A549 (cell line): ENCODE results near the gene ACAD9. TPM values are rescaled to one million over a fixed set of nuclear protein-coding genes. Genes with fewer than 3 reads are reported as not detected.

Experiments used
- ATAC-seq, 2 experiments: fragments of 200-7000 bp in 1 of 2; fragments of >200 bp in 1 of 2; cut with Nextera tagmentation in 1 of 2; cut with Tn5 transposase in 1 of 2; 3 replicates each; pipeline versions ENCODE4 v1.8.0 to v1.9.1; 2018 to 2020; ENCODE audit warnings: mild to moderate bottlenecking in 1 of 2, moderate library complexity in 1 of 2
- CTCF ChIA-PET: fragments of 300-600 bp; sonication (Branson Sonifier 250); formaldehyde crosslinking; extraction: SDS; loops from one replicate; lab custom pipeline; 2021; ENCODE audit warnings: antibody characterized with exemption, inconsistent platforms; lab: Yijun Ruan, JAX
- POLR2A ChIA-PET: fragments of 350-600 bp; formaldehyde crosslinking; extraction: SDS; loops from one replicate; lab custom pipeline; 2021; ENCODE audit warnings: antibody characterized with exemption, inconsistent platforms; lab: Yijun Ruan, JAX
- DNase-seq, 2 experiments: peaks; one replicate each; pipeline versions ENCODE4 v3.0.0 to v3.0.0-alpha.2; 2011 to 2016; ENCODE audit warnings: low read depth in 1 of 2, low spot score in 1 of 2
- FAIRE-seq: peaks from 2 replicates; lab custom pipeline; 2011; peaks lifted over from hg19 to GRCh38; lab: Jason Lieb, UNC
- H3K27ac ChIP-seq, 2 experiments: fragments of >200 bp; sonication (Bioruptor Twin); formaldehyde crosslinking; 3 replicates each; pipeline ENCODE4 v1.5.1; 2016 to 2017
- H3K4me1 ChIP-seq: fragments of >200 bp; sonication (Bioruptor Twin); formaldehyde crosslinking; 3 replicates; pipeline ENCODE4 v1.6.1; 2016
- H3K4me2 ChIP-seq: fragments of >200 bp; sonication (Bioruptor Twin); formaldehyde crosslinking; 3 replicates; pipeline ENCODE4 v1.6.1; 2016
- H3K4me3 ChIP-seq: fragments of >200 bp; sonication (Bioruptor Twin); formaldehyde crosslinking; 3 replicates; pipeline ENCODE4 v1.5.1; 2016
- H3K9me3 ChIP-seq: fragments of >200 bp; sonication (Bioruptor Twin); formaldehyde crosslinking; 3 replicates; pipeline ENCODE4 v1.6.1; 2016
- CBX2 ChIP-seq: fragments of 200-600 bp; sonication (generic); IDR thresholded peaks from 2 replicates; pipeline ENCODE4 v1.6.1; 2016; ENCODE audit warnings: low read depth, mild to moderate bottlenecking, borderline replicate concordance
- EHF ChIP-seq: fragments of 250-450 bp; sonication (Bioruptor Pico); IDR thresholded peaks from 2 replicates; pipeline ENCODE4 v1.5.0; 2020; ENCODE audit warnings: mild to moderate bottlenecking
- EHMT2 ChIP-seq: fragments of 200-600 bp; sonication (generic); IDR thresholded peaks from 2 replicates; pipeline ENCODE4 v1.6.1; 2016; ENCODE audit warnings: antibody characterized with exemption, low read depth, mild to moderate bottlenecking, moderate library complexity
- FOSB ChIP-seq: fragments of 250-450 bp; sonication (Bioruptor Pico); IDR thresholded peaks from 2 replicates; pipeline ENCODE4 v1.5.0; 2020; ENCODE audit warnings: mild to moderate bottlenecking, moderate library complexity
- FOSL2 ChIP-seq, 2 experiments: fragments of 450-650 bp in 1 of 2; fragments of >200 bp in 1 of 2; sonication (Bioruptor Twin) in 1 of 2; formaldehyde crosslinking; IDR thresholded peaks; 2 replicates each; pipeline versions ENCODE4 v1.5.0 to v1.6.1; 2016 to 2020; ENCODE audit warnings: mild to moderate bottlenecking in 1 of 2, moderate library complexity in 1 of 2
- FOXS1 ChIP-seq: fragments of 250-450 bp; sonication (Bioruptor Pico); IDR thresholded peaks from 2 replicates; pipeline ENCODE4 v1.5.0; 2020; ENCODE audit warnings: mild to moderate bottlenecking, moderate library complexity
- HDAC2 ChIP-seq: fragments of 200-600 bp; sonication (generic); IDR thresholded peaks from 2 replicates; pipeline ENCODE4 v1.6.1; 2016
- HOXB5 ChIP-seq: fragments of 250-450 bp; sonication (Bioruptor Pico); IDR thresholded peaks from 2 replicates; pipeline ENCODE4 v1.5.0; 2020; ENCODE audit warnings: mild to moderate bottlenecking, moderate library complexity
- JUNB ChIP-seq: fragments of >200 bp; sonication (Bioruptor Twin); formaldehyde crosslinking; IDR thresholded peaks from 2 replicates; pipeline ENCODE4 v1.6.1; 2016
- KDM1A ChIP-seq: fragments of 200-600 bp; sonication (generic); IDR thresholded peaks from 2 replicates; pipeline ENCODE4 v1.6.1; 2016; ENCODE audit warnings: low read depth, mild to moderate bottlenecking
- MAZ ChIP-seq: fragments of 150-350 bp; IDR thresholded peaks from 2 replicates; pipeline ENCODE4 v1.6.1; 2014; ENCODE audit warnings: antibody characterized with exemption, low read depth, low read length, borderline replicate concordance
- MYC ChIP-seq: IDR thresholded peaks from 2 replicates; pipeline ENCODE4 v1.6.1; 2012; ENCODE audit warnings: mild to moderate bottlenecking, inconsistent platforms, low read length, improper control_type of control experiment, borderline replicate concordance
- NPAS2 ChIP-seq: fragments of 250-450 bp; sonication (Bioruptor Pico); IDR thresholded peaks from 2 replicates; pipeline ENCODE4 v1.8.0; 2022; ENCODE audit warnings: mild to moderate bottlenecking, moderate library complexity, borderline replicate concordance
- NR3C1 ChIP-seq: fragments of >200 bp; sonication (Bioruptor Twin); formaldehyde crosslinking; IDR thresholded peaks from 3 replicates; pipeline ENCODE4 v1.6.1; 2017
- POLR2AphosphoS2 ChIP-seq: conservative IDR thresholded peaks from 2 replicates; pipeline ENCODE4 v1.6.1; 2012; ENCODE audit warnings: low read length, improper control_type of control experiment, inconsistent platforms
- RAD21 ChIP-seq, 2 experiments: fragments of >200 bp in 1 of 2; sonication (Bioruptor Twin) in 1 of 2; formaldehyde crosslinking in 1 of 2; IDR thresholded peaks in 1 of 2; conservative IDR thresholded peaks in 1 of 2; 2 replicates in 1 of 2; 3 replicates in 1 of 2; pipeline ENCODE4 v1.6.1; 2012 to 2018; ENCODE audit warnings: inconsistent platforms in 1 of 2
- RFX5 ChIP-seq: fragments of 450-650 bp; IDR thresholded peaks from 2 replicates; pipeline ENCODE4 v1.7.1; 2014; ENCODE audit warnings: antibody characterized with exemption, mild to moderate bottlenecking, moderate library complexity
- SREBF2 ChIP-seq: fragments of 450-650 bp; IDR thresholded peaks from 2 replicates; pipeline ENCODE4 v1.6.1; 2014; ENCODE audit warnings: mild to moderate bottlenecking, moderate library complexity
- TP53 ChIP-seq: fragments of 250-450 bp; sonication (Bioruptor Pico); IDR thresholded peaks from 2 replicates; pipeline ENCODE4 v1.5.0; 2021; ENCODE audit warnings: mild to moderate bottlenecking, moderate library complexity
- ZSCAN20 ChIP-seq: fragments of 250-450 bp; sonication (Bioruptor Pico); IDR thresholded peaks from 2 replicates; pipeline ENCODE4 v1.8.0; 2022; ENCODE audit warnings: mild to moderate bottlenecking, moderate library complexity
- WGBS: methylation state at CpG from one replicate; pipeline ENCODE4 v1.1.6; 2017; ENCODE audit errors: missing lambda C conversion rate; 5-methylcytosine and 5-hydroxymethylcytosine counted together
- polyA plus RNA-seq, 4 experiments: library from polyadenylated mRNA; depleted of rRNA in 3 of 4; stranded (reverse); fragments of >200 nt; fragmentation: RNase III in 1 of 4; extraction: RNeasy Plus Mini Kit Qiagen cat#74134 plus additional on column Dnase treatment in 1 of 4; gene quantifications; 2 replicates in 3 of 4; 3 replicates in 1 of 4; pipeline ENCODE4 v1.2.3, GENCODE V29; 2011 to 2017
- TF ChIP-seq, protein P1 (sequence below): fragments of 250-450 bp; sonication (Bioruptor Pico); IDR thresholded peaks from 2 replicates; pipeline ENCODE4 v1.5.0; 2020; ENCODE audit warnings: low read depth, mild to moderate bottlenecking, moderate library complexity
- TF ChIP-seq, protein P2 (sequence below): IDR thresholded peaks from 2 replicates; pipeline ENCODE4 v1.6.1; 2012
- TF ChIP-seq, protein P3 (sequence below): fragments of 150-350 bp; IDR thresholded peaks from 2 replicates; pipeline ENCODE4 v1.6.1; 2014; ENCODE audit warnings: low read depth, mild to moderate bottlenecking, low read length
- TF ChIP-seq, protein P4 (sequence below): fragments of 200-600 bp; sonication (generic); IDR thresholded peaks from 2 replicates; pipeline ENCODE4 v1.6.1; 2016; ENCODE audit warnings: antibody characterized with exemption, mild to moderate bottlenecking, moderate library complexity
- TF ChIP-seq, protein P5 (sequence below): IDR thresholded peaks from 2 replicates; pipeline ENCODE4 v1.6.1; 2012
- TF ChIP-seq, protein P6 (sequence below): IDR thresholded peaks from 2 replicates; pipeline ENCODE4 v1.6.1; 2012; ENCODE audit warnings: low read depth, borderline replicate concordance
- TF ChIP-seq, protein P7 (sequence below): fragments of >200 bp; sonication (Bioruptor Twin); formaldehyde crosslinking; IDR thresholded peaks from 3 replicates; pipeline ENCODE4 v1.5.1; 2016

The ACAD9 gene
- polyA plus RNA-seq, 2 of the 4 experiments (the other 2 are of a cell fraction) = 26.1 to 29.2 TPM

DNA sequence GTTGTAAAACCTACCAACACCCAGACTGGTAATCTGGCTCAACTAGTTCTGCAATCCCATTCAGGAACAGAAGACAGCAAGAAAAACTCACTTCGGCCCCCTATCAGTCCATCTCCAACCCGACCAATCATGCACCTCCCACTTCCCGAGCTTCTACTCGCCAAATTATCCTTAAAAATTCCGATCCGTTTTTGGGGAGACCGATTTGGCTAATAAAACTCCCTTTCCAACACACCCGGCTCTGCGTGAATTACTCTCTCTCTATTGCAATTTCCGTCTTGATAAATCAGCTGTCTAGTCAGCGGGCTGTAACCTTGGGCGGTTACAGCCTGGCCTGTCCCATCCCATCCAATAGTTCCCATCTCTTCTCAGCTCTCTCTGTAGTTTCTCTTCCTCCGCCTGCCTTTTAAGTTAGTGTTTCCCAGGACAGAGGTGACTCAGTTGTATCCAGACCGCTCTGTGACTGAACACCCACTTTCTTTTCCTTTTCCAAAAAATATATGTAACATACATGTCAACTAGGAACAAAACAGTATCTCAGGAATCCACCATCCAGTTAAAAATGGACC is 780 bp upstream of the ACAD9 start:
- ChIA-PET POLR2A (interaction anchor here (0.6 to 1.8 kb wide), 6 partner anchors 11 to 437 kb away, joined by 3 to 11 read pairs (median 4); partner anchors contain the start of gene RPN1), CTCF (interaction anchor here (0.6 to 2.3 kb wide), 4 partner anchors 10 to 367 kb away, joined by 3 to 13 read pairs (median 6); no protein-coding TSS in a partner anchor)
- H3K4me1 ChIP-seq = peaks cover 21% of the 10 kb centered on the region; the same call in 2 of the 3 replicates
- TF ChIP-seq, protein P1, sequence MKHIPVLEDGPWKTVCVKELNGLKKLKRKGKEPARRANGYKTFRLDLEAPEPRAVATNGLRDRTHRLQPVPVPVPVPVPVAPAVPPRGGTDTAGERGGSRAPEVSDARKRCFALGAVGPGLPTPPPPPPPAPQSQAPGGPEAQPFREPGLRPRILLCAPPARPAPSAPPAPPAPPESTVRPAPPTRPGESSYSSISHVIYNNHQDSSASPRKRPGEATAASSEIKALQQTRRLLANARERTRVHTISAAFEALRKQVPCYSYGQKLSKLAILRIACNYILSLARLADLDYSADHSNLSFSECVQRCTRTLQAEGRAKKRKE (CRISPR knock-in tag) = no peak
- TF ChIP-seq ZSCAN20 = no peak
- no peak for TF ChIP-seq SREBF2
- TF ChIP-seq RFX5 = no peak
- no peak for TF ChIP-seq TP53 (CRISPR knock-in tag)
- no peak for TF ChIP-seq RAD21 (conservative IDR thresholded peaks at IDR 0.05 in 1 of 2, IDR thresholded peaks at IDR 0.05 in 1 of 2)
- TF ChIP-seq KDM1A = no peak
- no peak for TF ChIP-seq CBX2
- TF ChIP-seq MAZ = no peak
- no peak for TF ChIP-seq NR3C1
- no peak for TF ChIP-seq HOXB5 (CRISPR knock-in tag)
- TF ChIP-seq, protein P2, sequence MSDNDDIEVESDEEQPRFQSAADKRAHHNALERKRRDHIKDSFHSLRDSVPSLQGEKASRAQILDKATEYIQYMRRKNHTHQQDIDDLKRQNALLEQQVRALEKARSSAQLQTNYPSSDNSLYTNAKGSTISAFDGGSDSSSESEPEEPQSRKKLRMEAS = no peak
- TF ChIP-seq, protein P3, sequence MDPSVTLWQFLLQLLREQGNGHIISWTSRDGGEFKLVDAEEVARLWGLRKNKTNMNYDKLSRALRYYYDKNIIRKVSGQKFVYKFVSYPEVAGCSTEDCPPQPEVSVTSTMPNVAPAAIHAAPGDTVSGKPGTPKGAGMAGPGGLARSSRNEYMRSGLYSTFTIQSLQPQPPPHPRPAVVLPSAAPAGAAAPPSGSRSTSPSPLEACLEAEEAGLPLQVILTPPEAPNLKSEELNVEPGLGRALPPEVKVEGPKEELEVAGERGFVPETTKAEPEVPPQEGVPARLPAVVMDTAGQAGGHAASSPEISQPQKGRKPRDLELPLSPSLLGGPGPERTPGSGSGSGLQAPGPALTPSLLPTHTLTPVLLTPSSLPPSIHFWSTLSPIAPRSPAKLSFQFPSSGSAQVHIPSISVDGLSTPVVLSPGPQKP = no peak
- TF ChIP-seq POLR2AphosphoS2 = no peak
- no peak for TF ChIP-seq FOSB
- TF ChIP-seq JUNB = no peak
- TF ChIP-seq EHF = no peak
- TF ChIP-seq, protein P4, sequence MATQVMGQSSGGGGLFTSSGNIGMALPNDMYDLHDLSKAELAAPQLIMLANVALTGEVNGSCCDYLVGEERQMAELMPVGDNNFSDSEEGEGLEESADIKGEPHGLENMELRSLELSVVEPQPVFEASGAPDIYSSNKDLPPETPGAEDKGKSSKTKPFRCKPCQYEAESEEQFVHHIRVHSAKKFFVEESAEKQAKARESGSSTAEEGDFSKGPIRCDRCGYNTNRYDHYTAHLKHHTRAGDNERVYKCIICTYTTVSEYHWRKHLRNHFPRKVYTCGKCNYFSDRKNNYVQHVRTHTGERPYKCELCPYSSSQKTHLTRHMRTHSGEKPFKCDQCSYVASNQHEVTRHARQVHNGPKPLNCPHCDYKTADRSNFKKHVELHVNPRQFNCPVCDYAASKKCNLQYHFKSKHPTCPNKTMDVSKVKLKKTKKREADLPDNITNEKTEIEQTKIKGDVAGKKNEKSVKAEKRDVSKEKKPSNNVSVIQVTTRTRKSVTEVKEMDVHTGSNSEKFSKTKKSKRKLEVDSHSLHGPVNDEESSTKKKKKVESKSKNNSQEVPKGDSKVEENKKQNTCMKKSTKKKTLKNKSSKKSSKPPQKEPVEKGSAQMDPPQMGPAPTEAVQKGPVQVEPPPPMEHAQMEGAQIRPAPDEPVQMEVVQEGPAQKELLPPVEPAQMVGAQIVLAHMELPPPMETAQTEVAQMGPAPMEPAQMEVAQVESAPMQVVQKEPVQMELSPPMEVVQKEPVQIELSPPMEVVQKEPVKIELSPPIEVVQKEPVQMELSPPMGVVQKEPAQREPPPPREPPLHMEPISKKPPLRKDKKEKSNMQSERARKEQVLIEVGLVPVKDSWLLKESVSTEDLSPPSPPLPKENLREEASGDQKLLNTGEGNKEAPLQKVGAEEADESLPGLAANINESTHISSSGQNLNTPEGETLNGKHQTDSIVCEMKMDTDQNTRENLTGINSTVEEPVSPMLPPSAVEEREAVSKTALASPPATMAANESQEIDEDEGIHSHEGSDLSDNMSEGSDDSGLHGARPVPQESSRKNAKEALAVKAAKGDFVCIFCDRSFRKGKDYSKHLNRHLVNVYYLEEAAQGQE = no peak
- TF ChIP-seq FOSL2 (IDR thresholded peaks at IDR 0.05) = no peak
- TF ChIP-seq FOSL2 (CRISPR knock-in tag; IDR thresholded peaks at IDR 0.05) = no peak
- no peak for TF ChIP-seq MYC
- H3K27ac ChIP-seq = peak overlapping the region; percentile 83 to 97
- peak; percentile 45 to 52; a peak in 3 of 6 replicates for ATAC-seq
- H3K4me3 ChIP-seq = peak overlapping the region; percentile 93
- peak in 1 of 2 experiments; percentile 14 for DNase-seq
- 4% methylated on average over 14 of the region's 14 CpGs for WGBS
- no peak for FAIRE-seq
- H3K4me2 ChIP-seq = peak overlapping the region; percentile 77
- H3K9me3 ChIP-seq = no peaks in the 10 kb centered on the region

DNA sequence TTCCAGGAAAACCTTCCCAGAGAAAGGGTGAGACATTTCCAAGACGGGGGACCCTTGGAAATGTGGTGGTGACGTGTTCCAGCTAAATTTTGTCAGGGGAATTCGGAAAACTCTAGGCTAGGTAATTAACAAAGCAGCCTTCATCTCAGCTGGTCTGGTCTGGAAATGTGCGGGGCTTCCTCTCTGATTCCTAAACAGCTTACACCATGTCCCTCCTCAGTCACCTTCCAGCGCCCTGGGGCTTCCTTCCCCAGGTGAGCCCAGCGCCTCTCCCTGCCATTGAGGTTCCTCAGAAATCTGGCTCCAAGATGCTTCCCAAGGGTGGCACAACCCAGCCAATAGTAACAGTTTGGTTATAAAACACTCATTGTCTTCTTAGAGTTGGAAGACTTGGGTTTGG is 571 bp downstream of the ACAD9 start:
- ATAC-seq (peak in 1 of 2 experiments; percentile 14; a peak in 3 of 6 replicates), DNase-seq (peak in 1 of 2 experiments; percentile 17), FAIRE-seq (no peak)
- Histone ChIP-seq H3K4me3 (peak overlapping the region; percentile 93), H3K4me2 (peak overlapping the region; percentile 96), H3K4me1 (peaks cover 21% of the 10 kb centered on the region; the same call in 2 of the 3 replicates), H3K27ac (peak overlapping the region; percentile 96 to 97), H3K9me3 (no peaks in the 10 kb centered on the region)
- CTCF ChIA-PET = interaction anchor here (0.6 kb wide), 2 partner anchors 14 to 171 kb away, joined by 3 to 5 read pairs; no protein-coding TSS in a partner anchor
- WGBS = 0% methylated on average over 6 of the region's 6 CpGs
- POLR2A ChIA-PET = interaction anchor here (1.8 kb wide), 1 partner anchor 199 kb away, joined by 11 read pairs; no protein-coding TSS in a partner anchor
- TF ChIP-seq FOXS1 (CRISPR knock-in tag) = no peak
- no peak for TF ChIP-seq HDAC2
- no peak for TF ChIP-seq CBX2
- no peak for TF ChIP-seq KDM1A
- TF ChIP-seq EHF = no peak
- no peak for TF ChIP-seq FOSB
- no peak for TF ChIP-seq NPAS2 (CRISPR knock-in tag)
- TF ChIP-seq, protein P5, sequence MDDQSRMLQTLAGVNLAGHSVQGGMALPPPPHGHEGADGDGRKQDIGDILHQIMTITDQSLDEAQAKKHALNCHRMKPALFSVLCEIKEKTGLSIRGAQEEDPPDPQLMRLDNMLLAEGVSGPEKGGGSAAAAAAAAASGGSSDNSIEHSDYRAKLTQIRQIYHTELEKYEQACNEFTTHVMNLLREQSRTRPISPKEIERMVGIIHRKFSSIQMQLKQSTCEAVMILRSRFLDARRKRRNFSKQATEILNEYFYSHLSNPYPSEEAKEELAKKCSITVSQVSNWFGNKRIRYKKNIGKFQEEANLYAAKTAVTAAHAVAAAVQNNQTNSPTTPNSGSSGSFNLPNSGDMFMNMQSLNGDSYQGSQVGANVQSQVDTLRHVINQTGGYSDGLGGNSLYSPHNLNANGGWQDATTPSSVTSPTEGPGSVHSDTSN = no peak
- TF ChIP-seq, protein P6, sequence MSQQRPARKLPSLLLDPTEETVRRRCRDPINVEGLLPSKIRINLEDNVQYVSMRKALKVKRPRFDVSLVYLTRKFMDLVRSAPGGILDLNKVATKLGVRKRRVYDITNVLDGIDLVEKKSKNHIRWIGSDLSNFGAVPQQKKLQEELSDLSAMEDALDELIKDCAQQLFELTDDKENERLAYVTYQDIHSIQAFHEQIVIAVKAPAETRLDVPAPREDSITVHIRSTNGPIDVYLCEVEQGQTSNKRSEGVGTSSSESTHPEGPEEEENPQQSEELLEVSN = no peak
- no peak for TF ChIP-seq EHMT2
- TF ChIP-seq, protein P7, sequence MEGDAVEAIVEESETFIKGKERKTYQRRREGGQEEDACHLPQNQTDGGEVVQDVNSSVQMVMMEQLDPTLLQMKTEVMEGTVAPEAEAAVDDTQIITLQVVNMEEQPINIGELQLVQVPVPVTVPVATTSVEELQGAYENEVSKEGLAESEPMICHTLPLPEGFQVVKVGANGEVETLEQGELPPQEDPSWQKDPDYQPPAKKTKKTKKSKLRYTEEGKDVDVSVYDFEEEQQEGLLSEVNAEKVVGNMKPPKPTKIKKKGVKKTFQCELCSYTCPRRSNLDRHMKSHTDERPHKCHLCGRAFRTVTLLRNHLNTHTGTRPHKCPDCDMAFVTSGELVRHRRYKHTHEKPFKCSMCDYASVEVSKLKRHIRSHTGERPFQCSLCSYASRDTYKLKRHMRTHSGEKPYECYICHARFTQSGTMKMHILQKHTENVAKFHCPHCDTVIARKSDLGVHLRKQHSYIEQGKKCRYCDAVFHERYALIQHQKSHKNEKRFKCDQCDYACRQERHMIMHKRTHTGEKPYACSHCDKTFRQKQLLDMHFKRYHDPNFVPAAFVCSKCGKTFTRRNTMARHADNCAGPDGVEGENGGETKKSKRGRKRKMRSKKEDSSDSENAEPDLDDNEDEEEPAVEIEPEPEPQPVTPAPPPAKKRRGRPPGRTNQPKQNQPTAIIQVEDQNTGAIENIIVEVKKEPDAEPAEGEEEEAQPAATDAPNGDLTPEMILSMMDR = no peak
